Measurements from ENCODE around the gene RETSAT.
"Not testable (repeated sequence)": the region's sequence is repeated elsewhere in the genome, so short reads cannot be mapped to it uniquely, and the experiment has no call there.

Gene RETSAT

DNA sequence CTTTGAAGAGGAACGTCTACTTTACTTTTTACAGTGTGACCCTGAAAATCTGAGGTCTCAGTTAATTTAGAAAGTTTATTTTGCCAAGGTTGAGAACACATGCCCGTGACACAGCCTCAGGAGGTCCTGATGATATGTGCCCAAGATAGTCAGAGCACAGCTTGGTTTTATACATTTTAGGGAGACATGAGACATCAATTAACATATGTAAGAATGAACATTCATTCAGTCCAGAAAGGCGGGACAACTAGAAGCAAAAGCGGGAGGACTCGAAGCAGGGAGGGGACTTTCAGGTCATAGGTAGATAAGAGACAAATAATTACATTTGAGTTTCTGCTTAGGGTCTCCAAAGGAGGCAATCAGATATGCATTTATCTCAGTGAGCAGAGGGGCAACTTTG lies 23.9 kb upstream of the RETSAT start:
- DNase-seq = no peak

DNA sequence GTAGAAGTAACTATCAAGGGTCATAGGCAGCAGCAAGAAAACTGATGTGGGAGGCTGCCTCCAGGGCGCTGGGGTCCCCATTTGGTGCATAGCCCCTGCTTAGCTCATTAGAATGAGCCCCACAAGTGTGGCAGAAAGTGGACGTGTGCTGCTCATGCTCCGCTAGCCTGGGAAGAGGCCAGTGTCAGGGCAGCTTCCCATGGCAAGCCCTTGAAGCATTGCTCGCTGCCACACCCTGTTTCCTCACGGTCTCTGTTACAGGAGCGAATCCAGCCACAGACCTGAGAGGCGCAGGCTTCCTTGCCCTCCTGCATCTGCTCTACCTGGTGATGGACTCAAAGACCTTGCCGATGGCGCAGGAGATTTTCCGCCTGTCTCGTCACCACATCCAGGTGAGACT lies 22.8 kb upstream of the RETSAT start:
- no peak for DNase-seq

DNA sequence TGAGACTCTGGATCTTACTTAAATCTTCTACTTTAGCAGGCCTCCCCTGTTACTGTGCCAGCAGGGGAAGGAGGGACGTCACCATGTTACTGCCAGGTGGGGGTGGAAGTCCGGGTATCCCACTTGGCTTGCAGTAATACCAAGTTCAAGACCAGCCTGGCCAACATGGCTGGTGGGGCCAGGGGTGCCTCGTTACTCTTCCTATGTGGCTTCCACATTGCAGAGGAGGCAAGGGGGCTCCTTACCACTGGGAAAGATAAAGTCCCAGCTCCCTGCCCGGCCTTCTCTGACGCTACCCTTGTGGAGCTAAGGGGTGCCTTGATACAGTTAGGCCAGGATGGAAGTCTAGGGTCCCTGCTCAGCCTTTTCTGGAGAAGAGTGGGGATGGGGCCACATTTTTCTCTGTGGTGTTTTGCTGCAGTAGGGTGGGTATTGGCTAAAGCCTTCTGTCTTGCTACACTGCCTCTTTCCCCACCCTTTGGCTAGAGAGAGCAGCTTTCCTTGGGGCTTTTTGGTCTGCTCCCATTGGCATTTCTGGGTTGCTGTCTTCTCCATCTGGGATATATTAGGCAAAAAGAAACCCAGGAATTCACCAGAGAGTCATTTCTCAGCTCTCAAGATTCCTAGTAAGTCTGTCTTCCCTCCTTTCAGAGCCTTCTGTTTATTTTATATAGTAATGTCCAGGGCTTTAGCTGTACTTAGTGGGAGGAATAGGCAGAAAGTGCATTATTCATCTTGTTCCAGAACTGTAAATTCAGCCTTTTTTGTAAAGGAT lies 22.1 kb upstream of the RETSAT start:
- no peak for DNase-seq

DNA sequence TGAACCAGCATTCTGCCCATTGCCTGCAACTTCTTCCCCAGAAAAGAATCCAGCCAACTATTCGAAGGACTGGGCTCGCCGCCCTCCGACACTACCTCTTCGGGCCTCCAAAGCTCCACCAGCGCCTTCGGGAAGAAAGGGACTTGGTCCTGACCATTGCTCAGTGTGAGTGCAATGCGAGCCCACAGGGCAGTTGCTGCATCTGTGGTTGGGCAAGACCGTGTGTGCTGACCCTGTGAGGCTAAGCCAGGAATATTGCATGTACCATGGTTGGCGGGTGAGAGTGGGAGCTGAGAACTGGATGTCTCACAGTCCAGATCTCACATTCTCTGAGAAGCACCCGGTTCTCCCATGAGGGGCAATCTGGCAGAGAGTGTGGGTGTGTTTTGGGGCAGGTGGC lies 16.7 kb upstream of the RETSAT start:
- DNase-seq = no peak

DNA sequence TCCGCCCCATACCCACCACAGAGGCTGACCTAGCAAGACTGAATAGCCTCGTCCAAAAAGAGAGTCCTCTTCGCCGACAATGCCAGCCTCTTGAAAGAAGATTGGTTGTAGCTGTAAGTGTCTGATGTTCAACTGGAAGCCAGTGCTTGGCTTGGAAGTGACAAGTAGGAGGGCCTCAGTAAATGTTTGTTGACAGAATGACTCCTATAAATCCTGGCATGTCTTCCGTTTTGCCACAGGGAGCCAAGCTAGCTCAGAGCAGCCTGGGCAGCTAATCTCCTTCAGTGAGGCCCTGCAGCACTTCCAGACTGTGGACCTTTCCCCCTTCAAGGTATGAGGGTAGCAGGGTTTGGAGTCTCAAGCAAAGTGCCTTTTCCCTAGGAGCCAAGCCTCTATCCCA lies 15.2 kb upstream of the RETSAT start:
- DNase-seq = no peak

DNA sequence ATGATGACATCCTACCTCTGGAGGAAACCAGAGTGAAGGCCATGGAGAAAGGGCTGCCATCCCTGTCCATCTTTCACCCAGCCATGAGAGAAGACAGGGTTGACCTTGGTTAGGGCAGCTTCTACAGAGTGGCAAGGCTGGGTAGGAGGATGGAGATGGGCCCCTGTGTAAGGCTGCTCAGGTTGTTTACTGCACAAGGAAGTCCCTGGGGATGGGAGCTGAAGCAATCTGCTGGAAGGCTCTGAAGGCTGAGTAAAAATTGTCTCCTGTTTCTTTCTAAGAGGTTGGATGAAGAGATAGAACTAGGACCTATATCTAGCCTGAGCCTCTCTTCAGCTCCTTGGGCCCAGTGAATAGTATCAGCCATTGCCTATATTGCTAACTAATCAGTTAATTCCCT lies 14.6 kb upstream of the RETSAT start:
- no peak for DNase-seq

DNA sequence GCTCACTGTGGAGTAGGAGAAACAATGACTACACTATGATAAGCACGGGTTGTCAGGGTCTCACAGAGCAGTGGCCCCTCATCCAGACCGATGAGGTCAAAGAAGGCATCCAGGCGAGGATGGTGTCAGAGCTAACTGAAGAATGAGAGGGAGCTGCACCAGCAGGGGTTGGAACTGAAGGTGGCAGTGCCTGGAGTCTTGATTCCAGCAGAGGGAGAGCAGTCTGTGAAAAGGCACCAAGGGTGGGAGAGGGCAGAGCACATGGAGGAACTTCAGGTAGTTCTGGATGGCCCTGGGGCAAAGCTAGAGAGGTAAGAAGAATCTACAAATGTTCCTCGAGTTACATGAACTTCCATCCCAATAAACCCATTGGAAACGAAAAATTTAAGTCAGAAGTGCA lies 12.9 kb upstream of the RETSAT start:
- DNase-seq = no peak

DNA sequence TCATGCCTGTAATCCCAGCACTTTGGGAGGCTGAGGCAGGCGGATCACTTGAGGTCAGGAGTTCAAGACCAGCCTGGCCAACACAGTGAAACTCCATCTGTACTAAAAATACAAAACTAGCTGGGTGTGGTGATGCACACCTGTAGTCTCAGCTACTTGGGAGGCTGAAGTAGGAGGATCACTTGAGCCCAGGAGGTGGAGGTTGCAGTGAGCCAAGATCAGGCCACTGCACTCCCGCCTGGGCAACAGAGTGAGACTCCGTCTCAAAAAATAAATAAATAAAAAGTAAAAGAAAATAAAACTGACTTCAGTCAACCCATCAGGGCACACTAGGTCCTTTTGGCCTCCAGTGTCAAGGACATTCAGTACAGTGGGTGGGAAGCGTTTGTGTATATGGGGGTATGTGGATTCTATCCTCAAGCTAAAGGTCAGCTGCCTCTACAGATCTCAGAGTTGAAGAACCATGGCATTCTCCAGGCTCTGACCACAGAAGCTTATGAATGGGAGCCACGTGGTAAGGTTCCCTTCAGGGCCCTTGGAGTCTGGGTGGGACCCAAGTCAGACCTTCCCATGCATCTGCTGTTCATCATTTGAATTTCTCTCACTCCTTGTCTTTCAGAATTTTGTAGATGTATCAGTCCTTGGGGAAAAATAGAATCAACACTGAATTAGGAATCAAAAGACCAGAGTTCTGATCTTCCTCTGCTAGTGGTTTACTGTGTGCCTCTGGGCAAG lies 8.5 kb upstream of the RETSAT start:
- not testable (repeated sequence) for DNase-seq

DNA sequence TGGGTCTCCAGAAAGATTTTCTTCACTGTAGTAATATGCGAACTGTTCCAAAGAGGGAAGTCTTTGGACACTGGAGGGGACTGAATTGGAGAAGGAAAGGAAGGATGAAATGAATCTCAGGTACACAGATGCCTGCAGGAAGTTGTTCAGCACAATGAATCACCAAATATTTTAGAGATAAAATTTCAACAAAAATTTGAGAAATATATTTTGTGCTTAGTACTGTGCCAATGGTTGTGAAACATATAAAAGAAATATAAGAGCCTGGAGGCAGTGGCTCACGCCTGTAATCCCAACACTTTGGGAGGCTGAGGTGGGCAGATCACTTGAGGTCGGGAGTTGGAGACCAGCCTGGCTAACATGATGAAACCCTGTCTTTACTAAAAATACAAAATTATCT lies 3.4 kb upstream of the RETSAT start:
- DNase-seq = no peak

DNA sequence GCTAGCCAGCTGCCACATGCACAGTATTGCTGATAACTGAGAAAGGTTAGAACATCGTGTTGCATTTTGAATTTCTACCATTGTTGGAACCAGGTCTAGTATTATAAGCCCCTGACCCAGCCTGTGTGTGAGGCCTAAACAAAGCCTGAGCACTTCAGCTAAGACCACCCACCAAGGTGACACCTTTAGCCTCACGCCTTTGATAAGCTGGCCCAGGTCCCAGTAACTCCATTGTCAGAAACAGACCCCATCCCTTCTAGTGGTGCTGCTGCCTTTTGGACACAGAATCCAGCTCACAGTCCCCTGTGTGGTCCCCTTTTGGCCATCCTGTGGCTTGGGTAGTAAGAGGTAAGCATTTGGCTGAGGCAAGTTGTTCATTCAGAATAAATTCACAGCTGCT lies 1.9 kb upstream of the RETSAT start:
- no peak for DNase-seq

DNA sequence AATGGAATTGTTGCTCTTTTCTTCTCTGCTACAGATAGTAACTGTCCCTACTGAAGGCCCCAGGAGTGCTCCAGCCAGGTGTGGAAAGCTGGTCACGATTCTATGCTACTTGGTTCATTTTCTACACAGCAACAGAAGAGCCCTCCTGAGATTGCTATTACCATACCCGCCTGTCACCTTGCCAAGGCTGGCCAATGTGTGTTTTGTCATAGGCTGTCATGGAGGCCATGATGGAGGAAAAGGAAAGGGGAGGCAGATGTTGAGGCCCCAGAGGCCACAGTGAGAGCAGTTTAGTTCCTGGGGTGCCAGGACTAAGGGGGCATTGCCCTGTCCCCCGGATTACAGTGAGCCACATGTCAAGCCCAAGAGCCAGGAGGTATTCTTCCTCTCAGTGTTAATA lies 1.2 kb upstream of the RETSAT start:
- no peak for DNase-seq

DNA sequence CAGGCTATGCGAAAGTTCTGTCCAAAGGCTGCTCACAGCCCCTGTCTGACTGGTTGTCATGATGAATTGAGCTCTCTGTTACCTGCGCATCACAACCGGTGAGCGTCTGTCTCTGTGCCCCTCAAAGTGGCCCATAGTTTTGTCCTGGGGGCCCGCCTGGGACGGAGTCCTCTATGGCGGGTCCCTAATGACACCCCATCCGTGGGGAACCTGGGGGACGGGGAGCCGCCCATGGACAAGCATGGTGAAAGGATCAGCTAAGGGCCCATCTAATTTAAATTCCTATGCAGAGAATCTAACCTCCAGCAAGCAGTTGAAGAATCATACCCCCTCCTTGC lies 714 bp upstream of the RETSAT start:
- DNase-seq = no peak

DNA sequence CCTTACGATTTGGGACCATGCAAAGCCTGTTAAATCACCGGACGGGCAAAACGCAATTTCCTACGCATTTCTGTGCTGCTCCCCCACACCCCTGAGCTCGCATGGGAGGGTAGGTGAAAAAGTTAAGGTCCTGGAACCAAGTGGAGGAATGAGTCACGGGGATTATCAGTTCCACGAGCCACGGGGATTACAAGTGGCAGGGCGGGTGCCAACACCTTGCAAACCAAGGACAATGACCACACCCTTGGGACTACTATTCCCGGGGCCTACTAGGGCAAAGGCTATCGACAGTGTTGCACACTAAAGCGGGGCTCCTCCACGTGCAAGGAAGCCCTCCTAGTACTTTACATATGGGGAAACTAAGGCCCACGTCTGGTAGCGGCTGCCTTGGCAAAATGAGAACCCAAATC lies 447 bp downstream of the RETSAT start:
- DNase-seq = no peak

DNA sequence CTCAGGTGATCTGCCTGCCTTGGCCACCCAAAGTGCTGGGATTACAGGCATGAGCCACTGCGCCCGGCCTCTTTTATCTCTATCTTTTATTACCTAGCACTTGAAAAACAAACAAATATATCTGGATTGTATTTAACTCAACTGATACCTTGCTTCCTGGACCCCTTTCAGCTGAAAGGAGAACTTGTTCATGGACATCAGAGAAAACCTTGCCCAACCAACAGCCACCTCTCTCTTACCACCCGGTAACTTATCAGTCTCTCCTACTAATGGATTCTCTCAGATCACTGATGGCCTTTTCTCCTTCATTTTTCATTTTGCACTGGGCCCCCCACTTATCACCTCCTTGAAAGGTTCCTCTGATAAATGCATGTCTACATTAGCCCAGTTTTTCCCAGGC lies 6.7 kb downstream of the RETSAT start:
- no peak for DNase-seq

DNA sequence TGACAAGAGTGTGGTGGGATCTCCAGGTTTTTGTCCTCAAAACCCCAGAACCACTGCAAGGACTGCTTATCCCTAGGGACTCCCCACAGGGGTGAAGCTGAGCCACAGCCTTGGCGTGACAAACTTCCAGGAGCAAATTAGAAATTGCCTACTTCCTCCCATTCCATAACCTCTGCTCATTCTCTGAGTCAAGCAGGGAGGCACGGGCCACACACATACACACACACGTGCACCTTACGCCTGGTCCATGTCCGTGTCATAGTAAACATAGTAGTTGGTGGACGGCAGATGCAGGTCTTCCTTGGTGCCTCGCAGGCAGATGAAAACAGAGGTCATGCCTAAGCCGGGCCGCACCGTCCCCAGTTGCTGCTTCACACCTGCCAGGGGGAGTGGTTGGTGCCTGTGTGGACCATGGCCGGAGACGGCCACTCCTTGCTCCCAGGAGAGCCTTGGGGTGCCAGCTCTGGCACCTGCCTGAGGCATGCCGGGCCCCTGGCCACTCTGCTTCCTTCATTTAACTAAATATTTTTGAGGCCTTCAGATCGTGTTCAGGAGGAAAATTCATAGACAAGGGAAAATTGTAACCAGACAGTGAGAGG lies 9.9 kb downstream of the RETSAT start:
- DNase-seq = no peak

DNA sequence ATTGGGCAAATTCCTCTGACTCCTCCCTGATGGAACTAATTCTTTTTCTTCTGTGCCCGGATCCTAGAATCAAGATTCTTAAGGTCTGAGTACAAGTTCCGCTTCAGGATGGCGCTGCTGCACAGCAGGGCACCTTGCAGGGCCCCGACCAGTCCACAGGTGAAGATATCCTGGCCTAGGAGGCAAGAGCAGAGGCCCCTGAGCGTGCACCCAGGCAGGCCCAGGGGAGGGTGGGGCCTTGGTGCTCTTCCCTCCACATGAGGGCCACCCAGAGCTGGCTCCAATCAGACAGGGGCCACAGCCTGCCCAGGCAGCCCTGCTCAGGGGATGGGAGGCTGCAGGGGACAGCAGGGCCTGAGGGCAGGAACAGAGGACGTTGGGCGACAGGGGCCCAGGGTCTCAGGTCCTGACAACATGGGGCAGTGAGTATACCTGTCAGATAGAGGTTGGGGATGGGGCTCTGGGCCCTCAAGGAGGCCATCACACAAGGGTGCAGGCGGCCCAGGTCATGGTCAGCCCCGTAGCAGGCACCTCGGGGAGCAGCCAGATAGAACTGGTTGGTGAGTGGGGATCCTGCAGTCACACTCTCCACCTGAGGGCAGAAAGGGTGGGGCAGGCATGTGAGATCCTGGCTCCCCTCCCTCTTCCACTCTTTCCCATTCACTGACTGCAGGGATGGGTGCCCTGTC lies 11.0 kb downstream of the RETSAT start:
- not testable (repeated sequence) for DNase-seq

DNA sequence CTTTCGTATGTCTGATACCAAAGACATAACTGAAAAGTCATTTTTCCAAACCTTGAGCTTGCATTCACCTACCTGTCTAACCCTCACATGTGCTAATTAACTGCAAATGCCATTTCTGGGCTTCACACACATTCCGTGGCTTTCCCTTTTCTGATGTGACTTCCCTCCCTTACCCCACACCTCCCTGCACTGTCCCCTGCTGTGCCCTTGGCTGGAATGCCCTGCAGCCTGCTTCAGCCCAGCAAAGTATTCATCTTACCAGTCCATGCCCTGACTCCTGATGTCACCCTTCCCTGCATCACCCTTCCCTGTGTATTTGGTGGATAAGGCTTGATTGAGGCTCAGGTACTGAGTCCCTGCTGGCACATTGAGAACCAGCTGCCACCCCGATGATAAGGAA lies 12.2 kb downstream of the RETSAT start:
- DNase-seq = no peak

DNA sequence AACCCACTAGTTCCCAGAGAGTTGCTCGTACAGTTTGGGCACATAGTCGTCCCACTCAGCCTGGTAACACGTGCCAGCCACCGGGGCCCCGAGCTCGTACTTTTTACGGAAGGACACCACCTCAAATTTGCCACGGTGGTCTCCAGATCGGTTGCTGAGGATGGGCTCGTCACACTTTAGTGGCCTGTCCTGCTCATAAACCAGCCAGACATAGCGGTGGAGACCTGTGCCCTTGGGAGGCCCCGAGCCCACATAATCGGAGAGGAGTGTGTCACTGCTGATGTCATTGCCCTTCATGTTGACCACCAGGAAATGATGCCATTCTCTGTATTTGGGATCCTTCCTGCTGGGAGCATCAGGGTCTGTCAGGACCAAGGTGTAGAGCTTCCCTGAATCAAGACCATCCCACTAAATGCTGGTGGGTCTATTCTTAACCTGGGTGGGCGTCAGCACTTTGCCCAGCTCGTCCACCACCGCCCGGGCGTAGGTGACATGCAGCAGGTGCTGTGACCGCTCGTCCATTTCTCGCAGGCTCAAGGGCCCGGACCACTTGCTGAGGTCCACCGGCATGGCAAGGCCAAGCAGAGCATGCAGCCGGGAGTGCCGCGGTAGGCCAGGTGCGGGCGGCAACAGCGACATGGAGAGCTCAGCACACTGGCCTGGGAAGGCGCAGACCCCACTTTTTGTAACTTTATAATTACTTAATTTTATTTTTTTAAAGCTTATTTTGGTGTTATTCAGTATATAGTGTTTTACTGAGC lies 12.9 kb downstream of the RETSAT start:
- DNase-seq = no peak

DNA sequence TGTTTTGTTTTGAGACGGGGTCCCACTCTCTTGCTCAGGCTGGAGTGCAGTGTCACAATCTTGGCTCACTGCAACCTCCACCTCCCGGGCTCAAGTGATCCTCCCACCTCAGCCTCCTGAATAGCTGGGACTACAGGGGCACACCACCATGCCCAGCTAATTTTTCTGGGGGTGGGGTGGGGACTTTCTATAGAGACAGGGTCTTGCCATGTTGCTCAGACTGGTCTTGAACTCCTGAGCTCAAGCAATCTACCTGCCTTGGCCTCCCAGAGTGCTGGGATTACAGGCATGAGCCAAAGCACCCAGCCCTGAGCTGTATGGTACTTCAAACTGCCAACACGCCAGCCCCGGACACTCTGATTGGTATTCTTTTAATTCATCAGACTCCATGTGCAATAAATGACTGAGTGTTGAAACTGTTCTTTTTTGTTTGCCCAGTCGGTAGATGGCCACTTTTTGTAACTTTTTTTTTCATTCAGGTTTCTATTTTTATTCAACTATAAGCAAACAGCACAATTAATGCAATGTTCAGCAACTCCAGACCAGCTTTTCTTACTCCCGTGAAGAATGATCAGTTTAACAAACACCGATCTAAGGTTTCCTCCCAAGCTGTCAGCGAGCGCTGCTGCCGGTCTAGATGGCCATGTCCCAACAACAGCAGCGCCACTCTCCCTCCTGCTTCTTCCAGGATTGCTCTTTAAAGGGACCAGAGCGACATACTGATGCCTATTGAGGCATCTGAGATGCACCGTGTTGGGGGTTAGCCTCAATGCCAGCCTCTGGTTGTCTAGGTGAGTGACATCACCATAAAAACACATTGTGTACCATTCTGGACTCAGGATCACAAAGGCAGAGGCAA lies 14.1 kb downstream of the RETSAT start:
- DNase-seq = no peak

DNA sequence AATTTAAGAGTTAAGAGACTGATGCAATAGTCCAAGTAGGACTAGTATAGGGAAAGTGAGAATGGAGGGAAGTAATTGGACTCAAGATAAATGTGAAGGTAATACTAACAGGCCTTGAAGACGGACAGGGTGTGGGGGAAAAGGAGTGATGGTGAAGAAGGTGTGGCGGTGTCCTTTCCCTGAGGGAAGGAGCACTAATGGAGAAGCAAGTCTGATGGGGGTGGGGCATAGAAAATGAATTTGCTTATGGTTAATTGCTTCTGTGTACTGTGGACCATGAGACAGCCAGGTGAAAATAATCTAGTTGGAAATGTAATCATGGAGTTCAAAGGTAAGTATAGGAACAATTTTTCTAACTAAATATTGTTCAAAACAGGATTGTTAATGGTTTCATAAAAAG lies 19.4 kb downstream of the RETSAT start:
- DNase-seq = no peak

DNA sequence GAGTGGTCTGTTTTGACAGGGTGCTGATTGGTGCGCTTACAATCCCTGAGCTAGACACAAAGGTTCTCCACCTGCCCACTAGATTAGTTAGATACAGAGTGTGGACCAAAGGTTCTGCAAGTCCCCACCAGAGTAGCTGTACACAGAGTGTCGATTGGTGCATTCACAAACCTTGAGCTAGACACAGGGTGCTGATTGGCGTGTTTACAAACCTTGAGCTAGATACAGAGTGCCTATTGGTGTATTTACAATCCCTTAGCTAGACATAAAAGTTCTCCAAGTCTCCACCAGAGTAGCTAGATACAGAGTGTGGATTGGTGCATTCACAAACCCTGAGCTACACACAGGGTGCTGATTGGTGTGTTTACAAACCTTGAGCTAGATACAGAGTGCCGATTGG lies 20.5 kb downstream of the RETSAT start:
- DNase-seq = not testable (repeated sequence)
